ENCODE measurements around the gene LRRC36.
A peak's percentile ranks its signal among the peaks of the same experiment; 100 is the strongest.

LRRC36 gene

DNA sequence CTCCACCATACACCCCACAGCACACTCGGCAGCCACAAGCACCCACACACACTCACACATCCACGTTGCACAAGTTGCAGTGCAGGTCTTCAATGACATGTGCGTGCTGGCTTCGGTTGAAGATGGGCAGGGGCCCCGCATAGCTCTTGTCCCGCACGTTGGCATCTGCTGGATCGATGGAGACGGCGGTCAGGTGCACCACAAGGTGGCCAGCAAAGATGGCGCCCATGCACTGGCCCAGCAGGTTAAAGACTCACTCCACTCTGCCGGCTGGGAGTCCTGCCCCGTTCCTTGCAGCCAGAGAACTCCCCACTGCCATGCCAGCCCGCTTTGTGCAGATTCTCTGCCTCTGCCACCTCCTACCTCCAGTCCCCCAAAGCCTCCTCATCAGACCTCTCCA, 74.3 kb downstream of the LRRC36 start:
- H3K4ac ChIP-seq (ENCODE audit: low read depth, low read length): no peak overlapping the region
- H2BK5ac ChIP-seq (ENCODE audit: low read depth, low read length, poor library complexity): no peak overlapping the region
- H3K4me3 ChIP-seq (ENCODE audit: low read depth, low read length): no peak overlapping the region
- no peak overlapping the region for H2BK120ac ChIP-seq (ENCODE audit: insufficient read depth, low read length, poor library complexity)
- no peak overlapping the region for H3K18ac ChIP-seq (ENCODE audit: low read length)
- WGBS (ENCODE audit: extremely low coverage, insufficient coverage, insufficient read length): no CpG with 5 or more reads among the region's 14 CpGs
- no peak overlapping the region for H3K14ac ChIP-seq (ENCODE audit: low read length)
- no peak overlapping the region for H2BK12ac ChIP-seq (ENCODE audit: low read length)
- H3K79me2 ChIP-seq (ENCODE audit: control insufficient read depth, insufficient read depth, low read length, poor library complexity): peaks cover 3% of the 10 kb centered on the region
- no peak overlapping the region for H3K9ac ChIP-seq (ENCODE audit: low read length)
- H3K9me3 ChIP-seq (ENCODE audit: insufficient read depth, low read depth, low read length): peaks cover 2% of the 10 kb centered on the region
- H3K23ac ChIP-seq (ENCODE audit: low read length): no peak overlapping the region
- no peaks in the 10 kb centered on the region for H3K36me3 ChIP-seq (ENCODE audit: control insufficient read depth in 1 of 2, insufficient read depth in 2 of 2, low read length in 2 of 2)
- no peak overlapping the region for H2AFZ ChIP-seq (ENCODE audit: insufficient read depth, low read length, poor library complexity)
- H3K27ac ChIP-seq (ENCODE audit: low read depth, low read length): no peak overlapping the region
- H3K27me3 ChIP-seq (ENCODE audit: insufficient read depth, low read length): peaks cover 2% of the 10 kb centered on the region
- H3K4me2 ChIP-seq (ENCODE audit: low read length): no peak overlapping the region
- H4K12ac ChIP-seq (ENCODE audit: low read depth, low read length): no peak overlapping the region
- H4K91ac ChIP-seq (ENCODE audit: low read depth, low read length): no peak overlapping the region
- peaks cover 26% of the 10 kb centered on the region in 2 experiments for H3K4me1 ChIP-seq (ENCODE audit: control insufficient read depth in 1 of 2, insufficient read depth in 2 of 2, low read length in 2 of 2)
- H4K8ac ChIP-seq (ENCODE audit: low read depth, low read length): no peak overlapping the region
- H2AK5ac ChIP-seq (ENCODE audit: low read length): no peak overlapping the region
- H3K79me1 ChIP-seq (ENCODE audit: low read length): peaks cover 15% of the 10 kb centered on the region
- no peak for DNase-seq

DNA sequence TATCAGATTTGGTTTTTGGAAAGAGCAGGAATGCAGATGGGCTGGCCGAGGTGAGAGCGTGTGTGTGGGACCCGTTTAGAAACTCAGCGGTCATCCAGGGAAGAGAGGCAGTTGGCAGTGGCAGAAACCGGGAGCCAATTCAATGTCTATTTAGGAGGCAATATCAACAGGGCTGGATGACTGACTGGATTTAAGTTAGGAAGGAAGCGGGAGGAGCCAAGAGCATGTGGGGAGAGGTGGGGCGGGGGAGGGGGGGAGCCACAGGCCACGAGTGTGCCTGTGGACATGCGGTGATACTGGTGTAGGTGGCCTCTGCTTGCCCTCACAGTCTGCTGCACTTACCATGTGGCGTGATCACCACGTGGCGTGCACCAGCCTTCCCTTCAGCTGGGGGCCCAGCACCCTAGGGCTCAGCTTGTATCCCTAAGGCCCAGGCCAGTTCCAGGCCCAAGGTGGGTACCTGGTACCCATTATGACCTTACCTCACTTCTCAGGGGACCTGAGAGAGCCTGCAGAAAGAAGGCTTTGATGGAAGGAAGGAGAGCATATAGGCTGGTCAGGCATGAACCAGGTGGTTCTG, 77.5 kb downstream of the LRRC36 start:
- Histone ChIP-seq H3K27ac (ENCODE audit: low read depth, low read length) (peak overlapping the region; percentile 72), H4K8ac (ENCODE audit: low read depth, low read length) (peak overlapping the region; percentile 80), H3K9ac (ENCODE audit: low read length) (no peak overlapping the region), H2AK5ac (ENCODE audit: low read length) (peak overlapping the region; percentile 51), H3K9me3 (ENCODE audit: insufficient read depth, low read depth, low read length) (peaks cover 2% of the 10 kb centered on the region), H3K79me1 (ENCODE audit: low read length) (peaks cover 26% of the 10 kb centered on the region), H3K79me2 (ENCODE audit: control insufficient read depth, insufficient read depth, low read length, poor library complexity) (peaks cover 3% of the 10 kb centered on the region), H2BK5ac (ENCODE audit: low read depth, low read length, poor library complexity) (peak overlapping the region; percentile 71), H2BK120ac (ENCODE audit: insufficient read depth, low read length, poor library complexity) (peak overlapping the region; percentile 69), H3K4ac (ENCODE audit: low read depth, low read length) (peak overlapping the region; percentile 22), H2BK12ac (ENCODE audit: low read length) (peak overlapping the region; percentile 55), H2AFZ (ENCODE audit: insufficient read depth, low read length, poor library complexity) (no peak overlapping the region), H4K12ac (ENCODE audit: low read depth, low read length) (peak overlapping the region; percentile 6), H3K23ac (ENCODE audit: low read length) (no peak overlapping the region), H3K4me2 (ENCODE audit: low read length) (no peak overlapping the region), H3K36me3 (ENCODE audit: control insufficient read depth in 1 of 2, insufficient read depth in 2 of 2, low read length in 2 of 2) (no peaks in the 10 kb centered on the region), H3K4me1 (ENCODE audit: control insufficient read depth in 1 of 2, insufficient read depth in 2 of 2, low read length in 2 of 2) (peaks cover 21 to 23% of the 10 kb centered on the region in 2 experiments), H3K18ac (ENCODE audit: low read length) (peak overlapping the region; percentile 55), H3K4me3 (ENCODE audit: low read depth, low read length) (no peak overlapping the region), H3K27me3 (ENCODE audit: insufficient read depth, low read length) (no peaks in the 10 kb centered on the region), H4K91ac (ENCODE audit: low read depth, low read length) (peak overlapping the region; percentile 82), H3K14ac (ENCODE audit: low read length) (peak overlapping the region; percentile 58)
- no peak for DNase-seq
- no CpG with 5 or more reads among the region's 12 CpGs for WGBS (ENCODE audit: extremely low coverage, insufficient coverage, insufficient read length)

DNA sequence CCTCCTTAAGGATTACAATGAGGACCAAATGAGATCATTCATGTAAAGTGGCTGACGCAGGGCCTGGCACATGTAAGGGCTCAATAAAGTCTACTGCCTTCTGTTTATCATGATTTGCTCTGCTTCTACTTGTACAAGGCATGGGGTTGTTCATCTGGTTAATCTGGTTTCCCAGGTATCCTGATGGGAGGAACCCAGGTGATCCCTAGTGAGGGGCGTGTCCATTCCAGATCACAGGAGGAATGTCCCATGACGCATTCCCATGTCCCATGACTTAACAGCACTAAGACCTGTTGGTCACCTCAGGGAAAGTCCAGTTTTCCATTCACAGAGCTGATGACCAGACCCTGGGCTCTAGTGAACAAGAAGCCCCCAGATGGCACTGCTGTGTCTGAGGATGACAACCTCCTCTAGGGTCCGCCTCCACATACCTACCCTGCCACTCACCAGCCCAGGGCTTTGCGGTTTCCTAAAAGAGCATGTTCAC, 78.2 kb downstream of the LRRC36 start:
- no peak overlapping the region for H2BK12ac ChIP-seq (ENCODE audit: low read length)
- H3K9ac ChIP-seq (ENCODE audit: low read length): no peak overlapping the region
- H2AFZ ChIP-seq (ENCODE audit: insufficient read depth, low read length, poor library complexity): no peak overlapping the region
- H2AK5ac ChIP-seq (ENCODE audit: low read length): no peak overlapping the region
- H3K4me2 ChIP-seq (ENCODE audit: low read length): peak overlapping the region; percentile 17
- H3K27me3 ChIP-seq (ENCODE audit: insufficient read depth, low read length): no peaks in the 10 kb centered on the region
- no peaks in the 10 kb centered on the region for H3K36me3 ChIP-seq (ENCODE audit: control insufficient read depth in 1 of 2, insufficient read depth in 2 of 2, low read length in 2 of 2)
- H2BK5ac ChIP-seq (ENCODE audit: low read depth, low read length, poor library complexity): peak overlapping the region; percentile 71
- no peak overlapping the region for H3K23ac ChIP-seq (ENCODE audit: low read length)
- peaks cover 21 to 23% of the 10 kb centered on the region in 2 experiments for H3K4me1 ChIP-seq (ENCODE audit: control insufficient read depth in 1 of 2, insufficient read depth in 2 of 2, low read length in 2 of 2)
- peak overlapping the region; percentile 55 for H3K18ac ChIP-seq (ENCODE audit: low read length)
- H3K79me2 ChIP-seq (ENCODE audit: control insufficient read depth, insufficient read depth, low read length, poor library complexity): peaks cover 3% of the 10 kb centered on the region
- H3K14ac ChIP-seq (ENCODE audit: low read length): peak overlapping the region; percentile 58
- H4K8ac ChIP-seq (ENCODE audit: low read depth, low read length): no peak overlapping the region
- no peak overlapping the region for H3K4me3 ChIP-seq (ENCODE audit: low read depth, low read length)
- H4K12ac ChIP-seq (ENCODE audit: low read depth, low read length): no peak overlapping the region
- H3K9me3 ChIP-seq (ENCODE audit: insufficient read depth, low read depth, low read length): peaks cover under 1% of the 10 kb centered on the region
- H3K4ac ChIP-seq (ENCODE audit: low read depth, low read length): no peak overlapping the region
- peaks cover 26% of the 10 kb centered on the region for H3K79me1 ChIP-seq (ENCODE audit: low read length)
- peak overlapping the region; percentile 69 for H2BK120ac ChIP-seq (ENCODE audit: insufficient read depth, low read length, poor library complexity)
- peak overlapping the region; percentile 86 for H4K91ac ChIP-seq (ENCODE audit: low read depth, low read length)
- WGBS (ENCODE audit: extremely low coverage, insufficient coverage, insufficient read length): no CpG with 5 or more reads among the region's 5 CpGs
- DNase-seq: peak; percentile 98 to 99
- H3K27ac ChIP-seq (ENCODE audit: low read depth, low read length): peak overlapping the region; percentile 72

DNA sequence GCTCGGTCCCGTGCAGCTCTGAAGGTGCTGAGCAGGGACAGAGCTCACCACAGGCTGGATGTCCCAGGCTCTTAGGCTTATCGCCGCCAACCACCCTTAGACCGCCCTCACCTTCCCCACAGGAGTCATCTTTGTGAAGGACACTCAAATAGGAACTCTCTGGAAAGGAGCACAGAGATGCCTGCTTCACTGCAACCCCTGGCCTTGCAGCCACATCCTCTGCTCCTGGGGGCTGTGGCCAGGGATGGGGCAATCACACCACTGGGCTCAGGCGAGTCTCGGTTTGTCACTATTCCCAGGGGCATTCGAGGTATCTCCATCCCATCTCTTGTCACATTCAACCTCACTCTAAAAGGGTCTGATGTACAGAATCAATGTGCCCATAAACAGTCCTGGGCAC, 78.7 kb downstream of the LRRC36 start:
- Histone ChIP-seq H3K14ac (ENCODE audit: low read length) (peak overlapping the region; percentile 75), H4K8ac (ENCODE audit: low read depth, low read length) (peak overlapping the region; percentile 59), H3K9ac (ENCODE audit: low read length) (no peak overlapping the region), H3K4me2 (ENCODE audit: low read length) (peak overlapping the region; percentile 17), H3K4ac (ENCODE audit: low read depth, low read length) (peak overlapping the region; percentile 37), H3K18ac (ENCODE audit: low read length) (no peak overlapping the region), H2AK5ac (ENCODE audit: low read length) (no peak overlapping the region), H3K79me2 (ENCODE audit: control insufficient read depth, insufficient read depth, low read length, poor library complexity) (peaks cover 3% of the 10 kb centered on the region), H4K12ac (ENCODE audit: low read depth, low read length) (no peak overlapping the region), H3K9me3 (ENCODE audit: insufficient read depth, low read depth, low read length) (no peaks in the 10 kb centered on the region), H2AFZ (ENCODE audit: insufficient read depth, low read length, poor library complexity) (no peak overlapping the region), H4K91ac (ENCODE audit: low read depth, low read length) (peak overlapping the region; percentile 86), H2BK12ac (ENCODE audit: low read length) (peak overlapping the region; percentile 61), H3K27me3 (ENCODE audit: insufficient read depth, low read length) (no peaks in the 10 kb centered on the region), H3K4me1 (ENCODE audit: control insufficient read depth in 1 of 2, insufficient read depth in 2 of 2, low read length in 2 of 2) (peaks cover 21 to 23% of the 10 kb centered on the region in 2 experiments), H2BK120ac (ENCODE audit: insufficient read depth, low read length, poor library complexity) (peak overlapping the region; percentile 65), H3K79me1 (ENCODE audit: low read length) (peaks cover 28% of the 10 kb centered on the region), H3K23ac (ENCODE audit: low read length) (no peak overlapping the region), H3K36me3 (ENCODE audit: control insufficient read depth in 1 of 2, insufficient read depth in 2 of 2, low read length in 2 of 2) (no peaks in the 10 kb centered on the region), H3K4me3 (ENCODE audit: low read depth, low read length) (no peak overlapping the region), H3K27ac (ENCODE audit: low read depth, low read length) (peak overlapping the region; percentile 70), H2BK5ac (ENCODE audit: low read depth, low read length, poor library complexity) (peak overlapping the region; percentile 44)
- WGBS (ENCODE audit: extremely low coverage, insufficient coverage, insufficient read length): no CpG with 5 or more reads among the region's 8 CpGs
- DNase-seq: no peak

Data from trophoblast cell (in vitro differentiated cells and primary cell).